A549 (cell line): ENCODE data around the gene RAB23. TPM values are rescaled to one million over a fixed set of nuclear protein-coding genes. Genes with fewer than 3 reads are reported as not detected.

ENCODE experiments used
- ATAC-seq, 2 experiments: fragments of 200-7000 bp in 1 of 2; fragments of >200 bp in 1 of 2; cut with Nextera tagmentation in 1 of 2; cut with Tn5 transposase in 1 of 2; 3 replicates each; pipeline versions ENCODE4 v1.8.0 to v1.9.1; 2018 to 2020; ENCODE audit warnings: mild to moderate bottlenecking in 1 of 2, moderate library complexity in 1 of 2
- CTCF ChIA-PET: fragments of 300-600 bp; sonication (Branson Sonifier 250); formaldehyde crosslinking; extraction: SDS; loops from one replicate; lab custom pipeline; 2021; ENCODE audit warnings: antibody characterized with exemption, inconsistent platforms; lab: Yijun Ruan, JAX
- POLR2A ChIA-PET: fragments of 350-600 bp; formaldehyde crosslinking; extraction: SDS; loops from one replicate; lab custom pipeline; 2021; ENCODE audit warnings: antibody characterized with exemption, inconsistent platforms; lab: Yijun Ruan, JAX
- DNase-seq, 2 experiments: peaks; one replicate each; pipeline versions ENCODE4 v3.0.0 to v3.0.0-alpha.2; 2011 to 2016; ENCODE audit warnings: low read depth in 1 of 2, low spot score in 1 of 2
- FAIRE-seq: peaks from 2 replicates; lab custom pipeline; 2011; peaks lifted over from hg19 to GRCh38; lab: Jason Lieb, UNC
- H3K27ac ChIP-seq, 2 experiments: fragments of >200 bp; sonication (Bioruptor Twin); formaldehyde crosslinking; 3 replicates each; pipeline ENCODE4 v1.5.1; 2016 to 2017
- H3K4me1 ChIP-seq: fragments of >200 bp; sonication (Bioruptor Twin); formaldehyde crosslinking; 3 replicates; pipeline ENCODE4 v1.6.1; 2016
- H3K4me2 ChIP-seq: fragments of >200 bp; sonication (Bioruptor Twin); formaldehyde crosslinking; 3 replicates; pipeline ENCODE4 v1.6.1; 2016
- H3K4me3 ChIP-seq: fragments of >200 bp; sonication (Bioruptor Twin); formaldehyde crosslinking; 3 replicates; pipeline ENCODE4 v1.5.1; 2016
- H3K9me3 ChIP-seq: fragments of >200 bp; sonication (Bioruptor Twin); formaldehyde crosslinking; 3 replicates; pipeline ENCODE4 v1.6.1; 2016
- BHLHE40 ChIP-seq: IDR thresholded peaks from 2 replicates; pipeline ENCODE4 v1.6.1; 2012; ENCODE audit warnings: low read depth, low read length, inconsistent platforms
- CBX2 ChIP-seq: fragments of 200-600 bp; sonication (generic); IDR thresholded peaks from 2 replicates; pipeline ENCODE4 v1.6.1; 2016; ENCODE audit warnings: low read depth, mild to moderate bottlenecking, borderline replicate concordance
- CBX8 ChIP-seq: fragments of 200-600 bp; sonication (generic); IDR thresholded peaks from 2 replicates; pipeline ENCODE4 v1.6.1; 2016
- CHD4 ChIP-seq: fragments of 200-600 bp; sonication (generic); IDR thresholded peaks from 2 replicates; pipeline ENCODE4 v1.6.1; 2016; ENCODE audit warnings: antibody characterized with exemption, mild to moderate bottlenecking, borderline replicate concordance
- FOSL2 ChIP-seq, 2 experiments: fragments of 450-650 bp in 1 of 2; fragments of >200 bp in 1 of 2; sonication (Bioruptor Twin) in 1 of 2; formaldehyde crosslinking; IDR thresholded peaks; 2 replicates each; pipeline versions ENCODE4 v1.5.0 to v1.6.1; 2016 to 2020; ENCODE audit warnings: mild to moderate bottlenecking in 1 of 2, moderate library complexity in 1 of 2
- HDAC2 ChIP-seq: fragments of 200-600 bp; sonication (generic); IDR thresholded peaks from 2 replicates; pipeline ENCODE4 v1.6.1; 2016
- HOXB13 ChIP-seq: fragments of 250-450 bp; sonication (Bioruptor Pico); IDR thresholded peaks from 2 replicates; pipeline ENCODE4 v1.5.0; 2020; ENCODE audit warnings: low read depth, mild to moderate bottlenecking, moderate library complexity
- HOXB5 ChIP-seq: fragments of 250-450 bp; sonication (Bioruptor Pico); IDR thresholded peaks from 2 replicates; pipeline ENCODE4 v1.5.0; 2020; ENCODE audit warnings: mild to moderate bottlenecking, moderate library complexity
- JUNB ChIP-seq: fragments of >200 bp; sonication (Bioruptor Twin); formaldehyde crosslinking; IDR thresholded peaks from 2 replicates; pipeline ENCODE4 v1.6.1; 2016
- KDM5A ChIP-seq: fragments of 200-600 bp; sonication (generic); IDR thresholded peaks from 2 replicates; pipeline ENCODE4 v1.6.1; 2016; ENCODE audit warnings: antibody characterized with exemption, mild to moderate bottlenecking
- MYC ChIP-seq: IDR thresholded peaks from 2 replicates; pipeline ENCODE4 v1.6.1; 2012; ENCODE audit warnings: mild to moderate bottlenecking, inconsistent platforms, low read length, improper control_type of control experiment, borderline replicate concordance
- NR3C1 ChIP-seq: fragments of >200 bp; sonication (Bioruptor Twin); formaldehyde crosslinking; IDR thresholded peaks from 3 replicates; pipeline ENCODE4 v1.6.1; 2017
- RARB ChIP-seq: fragments of 250-450 bp; sonication (Bioruptor Pico); IDR thresholded peaks from 2 replicates; pipeline ENCODE4 v1.8.0; 2021; ENCODE audit warnings: mild to moderate bottlenecking, moderate library complexity
- RCOR1 ChIP-seq: fragments of 150-350 bp; IDR thresholded peaks from 2 replicates; pipeline ENCODE4 v1.6.1; 2014; ENCODE audit warnings: antibody characterized with exemption, low read length, low read depth
- SREBF2 ChIP-seq: fragments of 450-650 bp; IDR thresholded peaks from 2 replicates; pipeline ENCODE4 v1.6.1; 2014; ENCODE audit warnings: mild to moderate bottlenecking, moderate library complexity
- ZC3H11A ChIP-seq: fragments of 450-650 bp; IDR thresholded peaks from 2 replicates; pipeline ENCODE4 v1.6.1; 2014; ENCODE audit warnings: antibody characterized with exemption, mild to moderate bottlenecking
- ZNF302 ChIP-seq: fragments of 250-450 bp; sonication (Bioruptor Pico); IDR thresholded peaks from 2 replicates; pipeline ENCODE4 v1.9.0; 2021; ENCODE audit warnings: inconsistent platforms, mild to moderate bottlenecking, moderate library complexity
- WGBS: methylation state at CpG from one replicate; pipeline ENCODE4 v1.1.6; 2017; ENCODE audit errors: missing lambda C conversion rate; 5-methylcytosine and 5-hydroxymethylcytosine counted together
- polyA plus RNA-seq, 4 experiments: library from polyadenylated mRNA; depleted of rRNA in 3 of 4; stranded (reverse); fragments of >200 nt; fragmentation: RNase III in 1 of 4; extraction: RNeasy Plus Mini Kit Qiagen cat#74134 plus additional on column Dnase treatment in 1 of 4; gene quantifications; 2 replicates in 3 of 4; 3 replicates in 1 of 4; pipeline ENCODE4 v1.2.3, GENCODE V29; 2011 to 2017
- TF ChIP-seq, protein P1 (sequence below): IDR thresholded peaks from 2 replicates; pipeline ENCODE4 v1.6.1; 2012
- TF ChIP-seq, protein P2 (sequence below): fragments of 250-450 bp; sonication (Bioruptor Pico); IDR thresholded peaks from 2 replicates; pipeline ENCODE4 v1.5.0; 2021; ENCODE audit warnings: mild to moderate bottlenecking, moderate library complexity, borderline replicate concordance
- TF ChIP-seq, protein P3 (sequence below): fragments of 250-450 bp; sonication (Bioruptor Pico); IDR thresholded peaks from 2 replicates; pipeline ENCODE4 v1.5.0; 2020; ENCODE audit warnings: low read depth, mild to moderate bottlenecking, moderate library complexity
- TF ChIP-seq, protein P4 (sequence below): fragments of >200 bp; sonication (Bioruptor Twin); formaldehyde crosslinking; IDR thresholded peaks from 3 replicates; pipeline ENCODE4 v1.6.1; 2016

The RAB23 gene
- polyA plus RNA-seq, 2 of the 4 experiments (the other 2 are of a cell fraction), result 8.6 to 21.5 TPM

DNA sequence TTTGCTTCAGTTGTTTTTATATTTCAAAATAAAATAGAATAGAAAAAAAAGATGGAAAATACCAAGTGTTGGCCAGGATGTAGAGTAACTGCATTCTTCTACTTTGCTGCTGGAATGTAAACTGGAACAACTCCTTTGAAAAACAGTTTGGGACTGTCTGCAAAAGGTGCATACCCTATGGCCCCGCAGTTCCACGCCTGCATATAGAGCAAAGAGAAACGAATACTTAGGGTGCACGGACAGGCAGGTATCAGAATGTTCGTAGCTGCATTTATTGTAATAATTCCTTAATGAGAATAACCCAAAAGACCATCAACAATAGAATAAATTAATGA is 603 bp upstream of the RAB23 start:
- DNase-seq, result no peak
- no peak for TF ChIP-seq NR3C1
- TF ChIP-seq HDAC2, result no peak
- no peak for TF ChIP-seq RCOR1
- no peak for TF ChIP-seq CBX2
- TF ChIP-seq SREBF2, result no peak
- no peak for TF ChIP-seq JUNB
- TF ChIP-seq RARB (CRISPR knock-in tag), result no peak
- no peak for TF ChIP-seq ZNF302 (CRISPR knock-in tag)
- TF ChIP-seq CHD4, result no peak
- TF ChIP-seq, protein P1, sequence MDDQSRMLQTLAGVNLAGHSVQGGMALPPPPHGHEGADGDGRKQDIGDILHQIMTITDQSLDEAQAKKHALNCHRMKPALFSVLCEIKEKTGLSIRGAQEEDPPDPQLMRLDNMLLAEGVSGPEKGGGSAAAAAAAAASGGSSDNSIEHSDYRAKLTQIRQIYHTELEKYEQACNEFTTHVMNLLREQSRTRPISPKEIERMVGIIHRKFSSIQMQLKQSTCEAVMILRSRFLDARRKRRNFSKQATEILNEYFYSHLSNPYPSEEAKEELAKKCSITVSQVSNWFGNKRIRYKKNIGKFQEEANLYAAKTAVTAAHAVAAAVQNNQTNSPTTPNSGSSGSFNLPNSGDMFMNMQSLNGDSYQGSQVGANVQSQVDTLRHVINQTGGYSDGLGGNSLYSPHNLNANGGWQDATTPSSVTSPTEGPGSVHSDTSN, result no peak
- no peak for TF ChIP-seq KDM5A
- no peak for TF ChIP-seq ZC3H11A
- TF ChIP-seq CBX8, result no peak
- ATAC-seq, result no peak
- no peaks in the 10 kb centered on the region for H3K9me3 ChIP-seq
- H3K4me1 ChIP-seq, result no peaks in the 10 kb centered on the region
- peak overlapping the region; percentile 100 for H3K4me3 ChIP-seq
- WGBS, result 50% methylated on average over 5 of the region's 5 CpGs
- CTCF ChIA-PET, result interaction anchor here (1.6 kb wide), 2 partner anchors 91 to 110 kb away, joined by 3 to 7 read pairs; no protein-coding TSS in a partner anchor
- no peak for FAIRE-seq
- POLR2A ChIA-PET, result no interaction called here
- peak overlapping the region; percentile 75 for H3K4me2 ChIP-seq
- H3K27ac ChIP-seq, result peak overlapping the region; percentile 95 to 98

DNA sequence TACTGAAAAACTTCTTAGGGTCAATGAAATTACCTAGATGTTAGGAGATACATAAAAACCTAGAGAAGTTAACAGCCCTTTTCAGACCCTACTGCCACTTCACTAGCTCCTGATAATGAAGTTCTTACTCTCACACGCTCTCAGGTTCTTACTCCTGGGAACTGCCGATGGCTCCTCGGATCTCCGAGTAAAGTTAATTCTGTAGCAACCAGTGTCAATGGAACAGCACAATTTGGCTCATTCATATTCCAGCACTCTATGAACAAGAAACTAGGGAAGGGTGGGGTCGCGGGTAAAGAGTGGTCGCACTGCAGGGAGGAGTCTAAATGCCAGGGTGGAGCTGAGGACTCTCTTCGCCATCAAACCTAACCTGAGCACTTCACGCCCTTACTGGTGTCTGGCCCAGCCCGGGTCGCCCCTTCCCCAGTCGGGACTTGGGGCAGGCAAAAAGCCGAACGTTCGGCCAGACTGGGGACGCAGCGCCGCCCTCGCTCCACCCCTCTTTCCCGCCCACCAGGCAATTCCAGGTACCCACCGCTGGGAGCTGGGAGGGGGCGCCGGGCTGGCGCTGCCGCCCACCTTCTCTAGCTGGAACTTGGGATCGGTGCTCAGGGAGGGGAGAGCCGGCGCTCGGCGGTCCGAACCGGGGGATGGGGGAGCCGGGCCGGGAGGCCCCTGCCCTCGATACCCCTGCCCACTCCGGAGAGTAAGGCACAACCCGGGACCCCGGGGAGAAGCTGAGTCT is 744 bp downstream of the RAB23 start:
- TF ChIP-seq CHD4, result no peak
- no peak for TF ChIP-seq KDM5A
- TF ChIP-seq, protein P2, sequence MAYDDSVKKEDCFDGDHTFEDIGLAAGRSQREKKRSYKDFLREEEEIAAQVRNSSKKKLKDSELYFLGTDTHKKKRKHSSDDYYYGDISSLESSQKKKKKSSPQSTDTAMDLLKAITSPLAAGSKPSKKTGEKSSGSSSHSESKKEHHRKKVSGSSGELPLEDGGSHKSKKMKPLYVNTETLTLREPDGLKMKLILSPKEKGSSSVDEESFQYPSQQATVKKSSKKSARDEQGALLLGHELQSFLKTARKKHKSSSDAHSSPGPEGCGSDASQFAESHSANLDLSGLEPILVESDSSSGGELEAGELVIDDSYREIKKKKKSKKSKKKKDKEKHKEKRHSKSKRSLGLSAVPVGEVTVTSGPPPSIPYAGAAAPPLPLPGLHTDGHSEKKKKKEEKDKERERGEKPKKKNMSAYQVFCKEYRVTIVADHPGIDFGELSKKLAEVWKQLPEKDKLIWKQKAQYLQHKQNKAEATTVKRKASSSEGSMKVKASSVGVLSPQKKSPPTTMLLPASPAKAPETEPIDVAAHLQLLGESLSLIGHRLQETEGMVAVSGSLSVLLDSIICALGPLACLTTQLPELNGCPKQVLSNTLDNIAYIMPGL (CRISPR knock-in tag), result no peak
- TF ChIP-seq HOXB13, result no peak
- TF ChIP-seq, protein P3, sequence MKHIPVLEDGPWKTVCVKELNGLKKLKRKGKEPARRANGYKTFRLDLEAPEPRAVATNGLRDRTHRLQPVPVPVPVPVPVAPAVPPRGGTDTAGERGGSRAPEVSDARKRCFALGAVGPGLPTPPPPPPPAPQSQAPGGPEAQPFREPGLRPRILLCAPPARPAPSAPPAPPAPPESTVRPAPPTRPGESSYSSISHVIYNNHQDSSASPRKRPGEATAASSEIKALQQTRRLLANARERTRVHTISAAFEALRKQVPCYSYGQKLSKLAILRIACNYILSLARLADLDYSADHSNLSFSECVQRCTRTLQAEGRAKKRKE (CRISPR knock-in tag), result no peak
- TF ChIP-seq BHLHE40, result no peak
- TF ChIP-seq FOSL2 (IDR thresholded peaks at IDR 0.05), result no peak
- TF ChIP-seq FOSL2 (CRISPR knock-in tag; IDR thresholded peaks at IDR 0.05), result no peak
- TF ChIP-seq HOXB5 (CRISPR knock-in tag), result no peak
- TF ChIP-seq, protein P4, sequence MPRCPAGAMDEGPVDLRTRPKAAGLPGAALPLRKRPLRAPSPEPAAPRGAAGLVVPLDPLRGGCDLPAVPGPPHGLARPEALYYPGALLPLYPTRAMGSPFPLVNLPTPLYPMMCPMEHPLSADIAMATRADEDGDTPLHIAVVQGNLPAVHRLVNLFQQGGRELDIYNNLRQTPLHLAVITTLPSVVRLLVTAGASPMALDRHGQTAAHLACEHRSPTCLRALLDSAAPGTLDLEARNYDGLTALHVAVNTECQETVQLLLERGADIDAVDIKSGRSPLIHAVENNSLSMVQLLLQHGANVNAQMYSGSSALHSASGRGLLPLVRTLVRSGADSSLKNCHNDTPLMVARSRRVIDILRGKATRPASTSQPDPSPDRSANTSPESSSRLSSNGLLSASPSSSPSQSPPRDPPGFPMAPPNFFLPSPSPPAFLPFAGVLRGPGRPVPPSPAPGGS, result no peak
- no peak for TF ChIP-seq MYC
- peak overlapping the region; percentile 100 for H3K4me3 ChIP-seq
- FAIRE-seq, result no peak
- H3K27ac ChIP-seq, result peak overlapping the region; percentile 95 to 98
- CTCF ChIA-PET, result interaction anchor here (0.6 to 1.9 kb wide), 11 partner anchors 10 to 523 kb away, joined by 3 to 13 read pairs (median 3); partner anchors contain the start of gene PRIM2
- no peaks in the 10 kb centered on the region for H3K4me1 ChIP-seq
- peak; percentile 91 to 92 for ATAC-seq
- WGBS, result 2% methylated on average over 20 of the region's 38 CpGs
- peak overlapping the region; percentile 87 for H3K4me2 ChIP-seq
- POLR2A ChIA-PET, result interaction anchor here (0.8 to 1.8 kb wide), 3 partner anchors 10 to 95 kb away, joined by 3 to 10 read pairs (median 6); no protein-coding TSS in a partner anchor
- DNase-seq, result peak; percentile 28 to 49
- no peaks in the 10 kb centered on the region for H3K9me3 ChIP-seq
